ENCODE data around the gene LTBP4. TPM values are rescaled to one million over a fixed set of nuclear protein-coding genes. Genes with fewer than 3 reads are reported as not detected.

Gene LTBP4
- total and polyA plus RNA-seq, 2 experiments from 2014 or later = 50.2 to 163 TPM

DNA sequence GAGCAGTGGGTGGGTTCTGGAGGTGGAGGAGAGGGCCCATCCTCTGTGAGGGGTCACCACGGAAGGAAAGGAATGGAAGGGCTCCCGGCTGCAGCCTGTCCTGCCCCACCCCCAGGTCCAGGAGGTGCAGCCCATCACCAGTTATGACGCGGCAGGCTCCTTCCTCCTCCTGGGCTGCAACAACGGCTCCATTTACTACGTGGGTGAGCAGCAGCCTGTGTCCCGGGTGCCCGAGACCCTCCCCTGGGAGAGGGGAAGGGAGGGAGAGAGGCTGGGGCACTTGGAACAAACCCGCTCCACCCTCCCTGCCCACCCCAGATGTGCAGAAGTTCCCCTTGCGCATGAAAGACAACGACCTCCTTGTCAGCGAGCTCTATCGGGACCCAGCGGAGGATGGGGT lies 17.9 kb upstream of the LTBP4 start:
- Histone ChIP-seq H3K4me2 (no peak overlapping the region), H3K9me3 (ENCODE audit: low read depth) (no peaks in the 10 kb centered on the region), H3K36me3 (replicated peaks; ENCODE audit: insufficient read depth, low read depth) (no peaks in the 10 kb centered on the region), H2AFZ (no peak overlapping the region), H3K4me1 (ENCODE audit: insufficient read depth) (no peaks in the 10 kb centered on the region), H3K4me3 (no peak overlapping the region), H3K27ac (no peak overlapping the region), H4K20me1 (ENCODE audit: insufficient read depth, poor library complexity, severe bottlenecking) (no peaks in the 10 kb centered on the region), H3K79me2 (no peaks in the 10 kb centered on the region), H3K27me3 (no peaks in the 10 kb centered on the region), H3K9me2 (replicated peaks; ENCODE audit: insufficient read depth) (no peaks in the 10 kb centered on the region)
- WGBS (ENCODE audit: low lambda C conversion rate, missing lambda C conversion rate) = 99% methylated on average over 10 of the region's 14 CpGs
- TF ChIP-seq, protein P1, sequence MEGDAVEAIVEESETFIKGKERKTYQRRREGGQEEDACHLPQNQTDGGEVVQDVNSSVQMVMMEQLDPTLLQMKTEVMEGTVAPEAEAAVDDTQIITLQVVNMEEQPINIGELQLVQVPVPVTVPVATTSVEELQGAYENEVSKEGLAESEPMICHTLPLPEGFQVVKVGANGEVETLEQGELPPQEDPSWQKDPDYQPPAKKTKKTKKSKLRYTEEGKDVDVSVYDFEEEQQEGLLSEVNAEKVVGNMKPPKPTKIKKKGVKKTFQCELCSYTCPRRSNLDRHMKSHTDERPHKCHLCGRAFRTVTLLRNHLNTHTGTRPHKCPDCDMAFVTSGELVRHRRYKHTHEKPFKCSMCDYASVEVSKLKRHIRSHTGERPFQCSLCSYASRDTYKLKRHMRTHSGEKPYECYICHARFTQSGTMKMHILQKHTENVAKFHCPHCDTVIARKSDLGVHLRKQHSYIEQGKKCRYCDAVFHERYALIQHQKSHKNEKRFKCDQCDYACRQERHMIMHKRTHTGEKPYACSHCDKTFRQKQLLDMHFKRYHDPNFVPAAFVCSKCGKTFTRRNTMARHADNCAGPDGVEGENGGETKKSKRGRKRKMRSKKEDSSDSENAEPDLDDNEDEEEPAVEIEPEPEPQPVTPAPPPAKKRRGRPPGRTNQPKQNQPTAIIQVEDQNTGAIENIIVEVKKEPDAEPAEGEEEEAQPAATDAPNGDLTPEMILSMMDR (IDR thresholded peaks at IDR 0.05; ENCODE audit: poor library complexity) = no peak
- no peak for TF ChIP-seq EZH2phosphoT487 (IDR thresholded peaks at IDR 0.05; ENCODE audit: low read depth, severe bottlenecking, unreplicated experiment)
- TF ChIP-seq EZH2 (IDR thresholded peaks at IDR 0.05; ENCODE audit: borderline replicate concordance) = no peak
- DNase-seq (ENCODE audit: low spot score) = no peak

DNA sequence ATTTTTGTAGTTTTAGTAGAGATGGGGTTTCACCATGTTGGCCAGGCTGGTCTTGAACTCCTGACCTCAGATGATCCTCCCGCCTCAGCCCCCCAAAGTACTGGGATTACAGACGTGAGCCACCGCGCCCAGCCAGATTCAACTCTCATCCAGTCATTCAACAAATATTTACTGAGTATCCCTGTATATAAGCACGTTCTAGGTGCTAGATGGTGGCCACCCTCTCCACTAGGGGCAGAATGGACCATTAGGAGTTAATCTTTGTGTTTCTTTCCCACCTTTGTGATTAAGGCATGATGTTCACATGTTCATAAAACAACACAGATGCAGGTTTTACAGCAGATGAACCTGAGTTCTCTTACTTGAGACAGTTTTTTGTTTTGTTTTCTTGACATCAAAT lies 17.2 kb upstream of the LTBP4 start:
- Histone ChIP-seq H3K4me2 (no peak overlapping the region), H3K27me3 (no peaks in the 10 kb centered on the region), H2AFZ (no peak overlapping the region), H4K20me1 (ENCODE audit: insufficient read depth, poor library complexity, severe bottlenecking) (no peaks in the 10 kb centered on the region), H3K4me1 (ENCODE audit: insufficient read depth) (no peaks in the 10 kb centered on the region), H3K9me2 (replicated peaks; ENCODE audit: insufficient read depth) (no peaks in the 10 kb centered on the region), H3K36me3 (replicated peaks; ENCODE audit: insufficient read depth, low read depth) (no peaks in the 10 kb centered on the region), H3K79me2 (no peaks in the 10 kb centered on the region), H3K27ac (no peak overlapping the region), H3K9me3 (ENCODE audit: low read depth) (no peaks in the 10 kb centered on the region), H3K4me3 (no peak overlapping the region)
- no peak for DNase-seq (ENCODE audit: low spot score)
- TF ChIP-seq EZH2 (IDR thresholded peaks at IDR 0.05; ENCODE audit: borderline replicate concordance) (no peak), EZH2phosphoT487 (IDR thresholded peaks at IDR 0.05; ENCODE audit: low read depth, severe bottlenecking, unreplicated experiment) (no peak)
- TF ChIP-seq, protein P1 (IDR thresholded peaks at IDR 0.05; ENCODE audit: poor library complexity) = no peak
- WGBS (ENCODE audit: low lambda C conversion rate, missing lambda C conversion rate) = 79% methylated on average over 5 of the region's 5 CpGs

DNA sequence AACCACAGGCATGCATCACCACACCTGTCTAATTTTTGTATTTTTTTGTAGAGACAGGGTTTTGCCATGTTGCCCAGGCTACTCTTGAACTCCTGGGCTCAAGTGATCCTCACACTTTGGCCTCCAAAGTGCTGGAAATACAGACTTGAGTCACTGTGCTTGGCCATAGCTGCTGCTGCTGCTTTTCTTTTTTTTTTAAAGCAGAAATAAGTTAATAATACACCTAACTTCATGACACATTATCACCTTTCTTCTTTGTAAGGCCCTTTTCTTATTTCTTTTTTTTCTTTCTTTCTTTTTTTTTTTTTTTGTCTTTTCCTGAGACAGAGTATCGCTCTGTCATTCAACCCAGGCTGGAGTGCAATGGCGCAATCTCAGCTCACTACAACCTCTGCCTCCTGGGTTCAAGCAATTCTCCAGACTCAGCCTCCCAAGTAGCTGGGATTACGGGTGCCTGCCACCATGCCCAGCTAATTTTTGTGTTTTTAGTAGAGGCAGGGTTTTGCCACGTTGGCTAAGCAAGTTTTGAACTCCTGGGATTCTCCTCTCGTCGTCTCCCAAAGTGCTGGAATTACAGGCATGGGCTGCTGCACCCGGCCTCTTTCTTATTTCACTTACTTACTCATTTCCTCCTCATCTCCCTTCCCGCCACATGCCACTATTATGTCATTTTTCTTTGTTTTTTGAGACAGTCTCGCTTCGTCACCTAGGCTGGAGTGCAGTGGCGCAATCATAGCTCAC lies 15.8 kb upstream of the LTBP4 start:
- no peak for DNase-seq (ENCODE audit: low spot score)
- TF ChIP-seq EZH2 (IDR thresholded peaks at IDR 0.05; ENCODE audit: borderline replicate concordance) = no peak
- TF ChIP-seq EZH2phosphoT487 (IDR thresholded peaks at IDR 0.05; ENCODE audit: low read depth, severe bottlenecking, unreplicated experiment) = no peak
- TF ChIP-seq, protein P1 (IDR thresholded peaks at IDR 0.05; ENCODE audit: poor library complexity) = no peak
- no peak overlapping the region for H3K4me3 ChIP-seq
- H3K9me3 ChIP-seq (ENCODE audit: low read depth) = no peaks in the 10 kb centered on the region
- no peak overlapping the region for H3K4me2 ChIP-seq
- H3K79me2 ChIP-seq = no peaks in the 10 kb centered on the region
- H4K20me1 ChIP-seq (ENCODE audit: insufficient read depth, poor library complexity, severe bottlenecking) = no peaks in the 10 kb centered on the region
- no peak overlapping the region for H3K27ac ChIP-seq
- WGBS (ENCODE audit: low lambda C conversion rate, missing lambda C conversion rate) = 93% methylated on average over 11 of the region's 11 CpGs
- H2AFZ ChIP-seq = no peak overlapping the region
- H3K27me3 ChIP-seq = no peaks in the 10 kb centered on the region
- no peaks in the 10 kb centered on the region for H3K4me1 ChIP-seq (ENCODE audit: insufficient read depth)
- H3K9me2 ChIP-seq (replicated peaks; ENCODE audit: insufficient read depth) = no peaks in the 10 kb centered on the region
- no peaks in the 10 kb centered on the region for H3K36me3 ChIP-seq (replicated peaks; ENCODE audit: insufficient read depth, low read depth)

All from hepatocyte (in vitro differentiated cells).